Measurements from ENCODE around the gene KCNMB3.

The KCNMB3 gene

DNA sequence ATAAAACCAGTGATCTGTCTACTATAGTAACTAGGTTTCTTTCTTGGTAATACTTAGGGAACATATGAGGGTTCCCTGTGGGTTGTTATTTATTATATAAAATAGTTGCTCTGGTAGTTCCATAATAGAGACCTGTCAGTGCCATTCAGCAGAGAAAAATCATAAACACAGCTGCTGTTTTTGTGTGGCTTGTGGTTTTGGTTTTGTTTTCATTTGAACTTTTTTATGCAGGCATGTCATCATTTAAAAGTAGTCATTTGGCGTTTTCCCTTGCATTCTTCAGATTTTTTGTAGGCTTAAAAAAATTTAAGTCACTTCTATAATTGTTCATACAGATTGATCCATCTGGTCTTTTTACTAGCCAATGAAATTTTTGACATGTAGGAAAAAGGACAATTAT, 54.8 kb downstream of the KCNMB3 start:
- H3K36me3 ChIP-seq (ENCODE audit: control insufficient read depth, insufficient read depth, low read length): no peaks in the 10 kb centered on the region
- TF ChIP-seq, protein P1, sequence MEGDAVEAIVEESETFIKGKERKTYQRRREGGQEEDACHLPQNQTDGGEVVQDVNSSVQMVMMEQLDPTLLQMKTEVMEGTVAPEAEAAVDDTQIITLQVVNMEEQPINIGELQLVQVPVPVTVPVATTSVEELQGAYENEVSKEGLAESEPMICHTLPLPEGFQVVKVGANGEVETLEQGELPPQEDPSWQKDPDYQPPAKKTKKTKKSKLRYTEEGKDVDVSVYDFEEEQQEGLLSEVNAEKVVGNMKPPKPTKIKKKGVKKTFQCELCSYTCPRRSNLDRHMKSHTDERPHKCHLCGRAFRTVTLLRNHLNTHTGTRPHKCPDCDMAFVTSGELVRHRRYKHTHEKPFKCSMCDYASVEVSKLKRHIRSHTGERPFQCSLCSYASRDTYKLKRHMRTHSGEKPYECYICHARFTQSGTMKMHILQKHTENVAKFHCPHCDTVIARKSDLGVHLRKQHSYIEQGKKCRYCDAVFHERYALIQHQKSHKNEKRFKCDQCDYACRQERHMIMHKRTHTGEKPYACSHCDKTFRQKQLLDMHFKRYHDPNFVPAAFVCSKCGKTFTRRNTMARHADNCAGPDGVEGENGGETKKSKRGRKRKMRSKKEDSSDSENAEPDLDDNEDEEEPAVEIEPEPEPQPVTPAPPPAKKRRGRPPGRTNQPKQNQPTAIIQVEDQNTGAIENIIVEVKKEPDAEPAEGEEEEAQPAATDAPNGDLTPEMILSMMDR (IDR thresholded peaks at IDR 0.05): no peak
- H3K4me2 ChIP-seq (ENCODE audit: low read length): no peak overlapping the region
- H3K4me1 ChIP-seq: peaks cover 4% of the 10 kb centered on the region
- H3K27ac ChIP-seq: no peak overlapping the region
- no peak overlapping the region for H3K9ac ChIP-seq
- H3K79me2 ChIP-seq: peaks cover 12% of the 10 kb centered on the region
- H2AFZ ChIP-seq: no peak overlapping the region
- H3K4me3 ChIP-seq (ENCODE audit: low read depth, low read length): no peak overlapping the region
- no peaks in the 10 kb centered on the region for H3K9me3 ChIP-seq (ENCODE audit: control insufficient read depth, low read length)
- H3K27me3 ChIP-seq (ENCODE audit: control insufficient read depth, insufficient read depth, low read length): no peaks in the 10 kb centered on the region

DNA sequence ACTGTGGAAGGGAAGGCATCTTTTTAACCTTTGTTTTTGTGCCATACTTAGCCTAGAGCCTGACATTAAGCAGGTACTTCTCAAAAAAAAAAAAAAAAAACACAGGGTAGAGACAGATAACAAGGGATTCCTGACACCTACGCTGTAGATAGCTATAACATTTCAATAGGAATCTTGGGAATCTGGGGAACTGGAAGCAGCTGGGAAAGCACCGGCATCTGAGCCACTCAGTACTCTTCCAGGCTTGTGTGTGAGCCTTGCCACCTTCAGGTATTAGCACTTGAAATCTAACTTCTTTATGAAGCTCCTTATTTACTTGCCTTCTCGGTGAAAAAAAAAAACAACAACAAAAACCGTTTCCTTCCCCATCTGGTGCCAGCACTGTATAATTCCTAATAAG, 56.0 kb downstream of the KCNMB3 start:
- no peaks in the 10 kb centered on the region for H3K36me3 ChIP-seq (ENCODE audit: control insufficient read depth, insufficient read depth, low read length)
- H3K4me2 ChIP-seq (ENCODE audit: low read length): no peak overlapping the region
- H3K27ac ChIP-seq: no peak overlapping the region
- peaks cover 17% of the 10 kb centered on the region for H3K79me2 ChIP-seq
- no peak overlapping the region for H2AFZ ChIP-seq
- H3K27me3 ChIP-seq (ENCODE audit: control insufficient read depth, insufficient read depth, low read length): no peaks in the 10 kb centered on the region
- TF ChIP-seq, protein P1 (IDR thresholded peaks at IDR 0.05): no peak
- peaks cover 6% of the 10 kb centered on the region for H3K4me1 ChIP-seq
- H3K4me3 ChIP-seq (ENCODE audit: low read depth, low read length): no peak overlapping the region
- H3K9ac ChIP-seq: no peak overlapping the region
- no peaks in the 10 kb centered on the region for H3K9me3 ChIP-seq (ENCODE audit: control insufficient read depth, low read length)
